OCI-LY3 (cell line): ENCODE results near the gene ZFYVE9.

Experiments
- EZH2phosphoT487 ChIP-seq: fragments of 200-600 bp; shearing (Covaris generic); IDR thresholded peaks from 2 replicates; pipeline ENCODE4 v1.6.1; 2018; ENCODE audit warnings: antibody characterized with exemption, mixed run types, low read depth
- TF ChIP-seq, protein P1 (sequence below): fragments of 200-600, 300-600 bp; sonication (generic); IDR thresholded peaks from 2 replicates; pipeline ENCODE4 v1.5.1; 2014; ENCODE audit warnings: antibody characterized with exemption, low read length, low read depth

DNA sequence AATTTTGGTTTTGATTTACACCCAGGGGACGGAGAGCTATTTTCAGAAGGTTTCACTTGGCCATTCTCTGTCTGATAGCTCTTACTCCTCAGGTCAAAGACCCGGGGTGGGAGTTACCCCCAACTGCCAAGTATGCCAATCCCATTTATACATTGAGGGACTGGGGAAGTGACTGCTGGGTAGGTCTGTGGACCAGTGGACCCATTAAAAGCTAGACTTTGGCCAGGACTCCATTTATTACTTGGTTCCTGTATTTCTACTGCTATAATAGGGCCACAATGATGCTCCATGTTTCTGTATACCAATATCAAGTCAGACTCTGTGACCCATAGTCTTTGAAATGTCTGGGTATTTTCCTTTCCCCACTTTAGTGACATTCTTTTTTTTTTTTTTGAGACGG is 14.6 kb downstream of the ZFYVE9 start:
- TF ChIP-seq EZH2phosphoT487: no peak
- TF ChIP-seq, protein P1, sequence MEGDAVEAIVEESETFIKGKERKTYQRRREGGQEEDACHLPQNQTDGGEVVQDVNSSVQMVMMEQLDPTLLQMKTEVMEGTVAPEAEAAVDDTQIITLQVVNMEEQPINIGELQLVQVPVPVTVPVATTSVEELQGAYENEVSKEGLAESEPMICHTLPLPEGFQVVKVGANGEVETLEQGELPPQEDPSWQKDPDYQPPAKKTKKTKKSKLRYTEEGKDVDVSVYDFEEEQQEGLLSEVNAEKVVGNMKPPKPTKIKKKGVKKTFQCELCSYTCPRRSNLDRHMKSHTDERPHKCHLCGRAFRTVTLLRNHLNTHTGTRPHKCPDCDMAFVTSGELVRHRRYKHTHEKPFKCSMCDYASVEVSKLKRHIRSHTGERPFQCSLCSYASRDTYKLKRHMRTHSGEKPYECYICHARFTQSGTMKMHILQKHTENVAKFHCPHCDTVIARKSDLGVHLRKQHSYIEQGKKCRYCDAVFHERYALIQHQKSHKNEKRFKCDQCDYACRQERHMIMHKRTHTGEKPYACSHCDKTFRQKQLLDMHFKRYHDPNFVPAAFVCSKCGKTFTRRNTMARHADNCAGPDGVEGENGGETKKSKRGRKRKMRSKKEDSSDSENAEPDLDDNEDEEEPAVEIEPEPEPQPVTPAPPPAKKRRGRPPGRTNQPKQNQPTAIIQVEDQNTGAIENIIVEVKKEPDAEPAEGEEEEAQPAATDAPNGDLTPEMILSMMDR: no peak
